GM12878 (cell line): Measurements from ENCODE around the gene RASAL3. TPM values are rescaled to one million over a fixed set of nuclear protein-coding genes. Genes with fewer than 3 reads are reported as not detected.
A peak's percentile ranks its signal among the peaks of the same experiment; 100 is the strongest.

Source experiments
- ATAC-seq: fragments of 200-7000 bp; cut with Tn5 transposase; 3 replicates; pipeline ENCODE4 v1.9.1; 2020; ENCODE audit warnings: mild to moderate bottlenecking, moderate library complexity
- BruUV-seq: library from RNA; stranded (reverse); fragments of 400-500 nt; replicated peaks from 2 replicates; lab custom pipeline; 2021; lab: Mats Ljungman, UMichigan
- CTCF ChIA-PET: fragments of 300-600 bp; sonication (Branson Sonifier 250); formaldehyde crosslinking; extraction: SDS; loops from one replicate; lab custom pipeline; 2021; ENCODE audit warnings: inconsistent platforms; lab: Yijun Ruan, JAX
- POLR2A ChIA-PET: fragments of 350-600 bp; formaldehyde crosslinking; extraction: SDS; loops from one replicate; lab custom pipeline; 2021; ENCODE audit warnings: inconsistent platforms; lab: Charles Lee
- RAD21 ChIA-PET: fragments of 300-600 bp; sonication (Branson Sonifier 250); formaldehyde crosslinking; loops from one replicate; lab custom pipeline; 2023; ENCODE audit warnings: antibody characterized with exemption; ENCODE audit not compliant: unreplicated experiment; lab: Charles Lee
- SMC1A ChIA-PET: fragments of 300-600 bp; sonication (Branson Sonifier 250); formaldehyde crosslinking; loops from one replicate; lab custom pipeline; 2023; ENCODE audit not compliant: unreplicated experiment, uncharacterized antibody; lab: Charles Lee
- DNase-seq: peaks from one replicate; pipeline ENCODE4 v3.0.0-alpha.2; 2011; ENCODE audit warnings: low read depth, low spot score
- FAIRE-seq: peaks from 3 replicates; lab custom pipeline; 2011; peaks lifted over from hg19 to GRCh38; lab: Jason Lieb, UNC
- H2AFZ ChIP-seq: 2 replicates; pipeline ENCODE4 v1.6.0; 2011; ENCODE audit warnings: low read depth, low read length, control low read depth; ENCODE audit not compliant: control insufficient read depth
- H3K27ac ChIP-seq: 2 replicates; pipeline ENCODE4 v1.5.1; 2011; ENCODE audit warnings: control low read depth; ENCODE audit not compliant: control insufficient read depth, insufficient read depth
- H3K27me3 ChIP-seq, 2 experiments: replicated peaks in 1 of 2; 2 replicates each; pipeline versions ENCODE4 v1.6.0 to v1.6.1; 2011; ENCODE audit warnings: low read length in 1 of 2; ENCODE audit not compliant: control insufficient read depth in 2 of 2, insufficient read depth in 2 of 2
- H3K36me3 ChIP-seq, 2 experiments: 2 replicates each; pipeline ENCODE4 v1.5.1; 2011; ENCODE audit warnings: low read length in 1 of 2; ENCODE audit not compliant: control insufficient read depth in 2 of 2, insufficient read depth in 2 of 2
- H3K4me1 ChIP-seq: 2 replicates; pipeline ENCODE4 v1.6.1; 2011; ENCODE audit warnings: mild to moderate bottlenecking, low read length, moderate library complexity, mixed read lengths; ENCODE audit not compliant: control insufficient read depth, insufficient read depth
- H3K4me2 ChIP-seq: 2 replicates; pipeline ENCODE4 v1.6.0; 2011; ENCODE audit warnings: control low read depth; ENCODE audit not compliant: control insufficient read depth, insufficient read depth
- H3K4me3 ChIP-seq: fragments of 200-600 bp; sonication (generic); 2 replicates; pipeline ENCODE4 v1.5.1; 2016
- H3K79me2 ChIP-seq: 2 replicates; pipeline ENCODE4 v1.6.0; 2011; ENCODE audit warnings: low read length; ENCODE audit not compliant: control insufficient read depth, insufficient read depth
- H3K9ac ChIP-seq: 2 replicates; pipeline ENCODE4 v1.8.0; 2011; ENCODE audit warnings: low read length, control low read depth, mixed read lengths; ENCODE audit not compliant: control insufficient read depth, insufficient read depth
- H3K9me3 ChIP-seq: replicated peaks from 3 replicates; pipeline ENCODE4 v1.5.1; 2011; ENCODE audit warnings: mild to moderate bottlenecking, low read length; ENCODE audit not compliant: control insufficient read depth, insufficient read depth
- H4K20me1 ChIP-seq: 2 replicates; pipeline ENCODE4 v1.6.0; 2011; ENCODE audit not compliant: control insufficient read depth, insufficient read depth
- CHD4 ChIP-seq: fragments of 200-600 bp; sonication (generic); IDR thresholded peaks from 2 replicates; pipeline ENCODE4 v1.6.1; 2016; ENCODE audit warnings: mild to moderate bottlenecking
- ESRRA ChIP-seq: IDR thresholded peaks from 2 replicates; pipeline ENCODE4 v1.6.1; 2012; ENCODE audit warnings: mild to moderate bottlenecking, low read length, improper control_type of control experiment
- HCFC1 ChIP-seq: fragments of 150-350 bp; IDR thresholded peaks from 2 replicates; pipeline ENCODE4 v1.6.1; 2014; ENCODE audit warnings: low read length
- IRF4 ChIP-seq: IDR thresholded peaks from 2 replicates; pipeline ENCODE4 v1.6.1; 2011; ENCODE audit warnings: low read depth, low read length
- JUND ChIP-seq: IDR thresholded peaks from 2 replicates; pipeline ENCODE4 v1.6.1; 2012; ENCODE audit warnings: low read depth, mild to moderate bottlenecking, low read length, improper control_type of control experiment, moderate library complexity
- KLF5 ChIP-seq: fragments of 450-650 bp; IDR thresholded peaks from 2 replicates; pipeline ENCODE4 v1.6.1; 2014; ENCODE audit warnings: mild to moderate bottlenecking; ENCODE audit not compliant: partially characterized antibody
- NFYA ChIP-seq: IDR thresholded peaks from 2 replicates; pipeline ENCODE4 v1.6.1; 2011; ENCODE audit warnings: low read depth, mild to moderate bottlenecking, low read length, improper control_type of control experiment, borderline replicate concordance
- POLR2A ChIP-seq: IDR thresholded peaks from 2 replicates; pipeline ENCODE4 v1.6.1; 2011; ENCODE audit warnings: low read depth, mild to moderate bottlenecking, low read length
- SIX5 ChIP-seq: IDR thresholded peaks from 2 replicates; pipeline ENCODE4 v1.6.1; 2011; ENCODE audit warnings: mild to moderate bottlenecking, low read depth, low read length, moderate library complexity; ENCODE audit not compliant: severe bottlenecking
- YY1 ChIP-seq: IDR thresholded peaks from 2 replicates; pipeline ENCODE4 v1.6.1; 2011; ENCODE audit warnings: low read depth, mild to moderate bottlenecking, low read length
- WGBS: methylation state at CpG from one replicate; pipeline ENCODE4 v1.1.6; 2016; ENCODE audit warnings: low lambda C conversion rate; ENCODE audit not compliant: insufficient replicate concordance, insufficient coverage; ENCODE audit errors: missing lambda C conversion rate; 5-methylcytosine and 5-hydroxymethylcytosine counted together
- in situ Hi-C: fragments of 300-500 bp; cut with MboI; formaldehyde crosslinking; loops from 9 replicates; pipeline ENCODE4 v1.14.3; 2018; ENCODE audit warnings: mixed read lengths
- intact Hi-C: fragments of 100-400 bp; cut with micrococcal nuclease; formaldehyde crosslinking; loops from one replicate; pipeline ENCODE4 v1.14.2; 2022; ENCODE audit not compliant: unreplicated experiment
- polyA plus RNA-seq, 11 experiments: library from polyadenylated mRNA; depleted of rRNA in 4 of 11; unstranded in 6 of 11; stranded (reverse) in 5 of 11; fragments of >200 nt; fragmentation: Nextera tagmentation in 4 of 11; fragmentation: Illumina TruSeq in 1 of 11; extraction: Ambion mirVana in 4 of 11; extraction: Trizol in 1 of 11; gene quantifications; 1 replicate in 1 of 11; 2 replicates in 10 of 11; pipeline versions ENCODE4 v1.2.1 to v1.2.3, GENCODE V29; 2011 to 2016; ENCODE audit warnings: inconsistent platforms in 2 of 11, missing spikeins in 2 of 11, low read depth in 1 of 11
- total RNA-seq, 4 experiments: library from RNA; depleted of rRNA in 3 of 4; stranded (reverse); fragments of >200 nt in 3 of 4; fragmentation: Illumina TruSeq in 1 of 4; extraction: Trizol in 1 of 4; gene quantifications; 2 replicates each; pipeline versions ENCODE4 v1.2.1 to v1.2.3, GENCODE V29; 2013 to 2021

Gene RASAL3
- total and polyA plus RNA-seq, 10 of the 15 experiments (the other 5 are each of a cell fraction or from before 2014, with no cell fraction given) = 1.7 to 81.3 (median 23.2) TPM

DNA sequence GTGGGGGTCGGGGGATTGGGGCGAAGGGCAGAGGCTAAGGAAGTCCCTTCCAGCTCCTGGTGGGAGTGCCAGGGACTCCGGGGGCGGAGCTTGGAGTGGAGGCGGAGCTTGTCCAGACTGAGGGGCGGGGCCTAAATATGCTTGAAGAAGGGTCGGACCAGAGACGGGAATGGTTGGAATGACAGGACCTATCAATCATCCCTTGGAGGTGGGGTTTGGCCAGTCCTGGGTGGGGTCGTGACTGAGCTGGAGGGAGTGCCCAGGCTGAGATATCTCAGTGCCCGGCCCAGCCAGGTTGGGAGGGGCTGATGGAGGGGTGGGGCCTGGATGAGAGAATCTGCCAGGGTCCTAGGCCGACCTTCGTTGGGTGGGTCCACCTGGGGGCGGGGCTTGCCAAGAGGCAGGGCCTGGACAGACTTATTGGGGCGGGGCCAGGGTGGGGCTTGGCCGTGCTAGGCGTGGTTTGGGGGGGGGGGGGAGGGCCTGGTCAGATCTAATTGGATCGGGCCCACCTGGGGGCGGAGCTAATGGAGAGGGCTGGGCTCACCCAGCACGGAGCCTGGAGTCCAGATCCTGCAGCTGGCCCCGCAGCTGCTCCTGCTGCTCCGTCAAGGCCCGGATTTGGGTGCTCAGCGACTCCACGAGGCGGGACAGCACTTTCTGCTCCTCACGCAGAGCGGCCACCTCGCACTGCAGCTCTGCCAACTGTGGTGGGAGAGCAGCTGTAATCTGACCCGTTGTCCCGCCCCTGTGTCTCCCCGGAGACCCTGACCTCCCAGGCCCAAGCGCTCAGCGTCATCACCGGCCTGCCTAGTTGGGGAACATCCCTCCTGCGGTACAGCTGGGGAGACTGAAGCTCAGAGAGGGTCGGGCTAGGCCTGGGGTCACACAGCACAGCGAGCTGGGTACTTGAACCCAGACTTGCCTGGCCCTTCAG, 12.0 kb downstream of the RASAL3 start:
- H2AFZ ChIP-seq = no peak overlapping the region
- ChIA-PET POLR2A (interaction anchor here (0.6 to 1.2 kb wide), 2 partner anchors 11 to 25 kb away, joined by 3 to 6 read pairs; no protein-coding TSS in a partner anchor), SMC1A (interaction anchor here (0.9 kb wide), 1 partner anchor 33 kb away, joined by 3 read pairs; no protein-coding TSS in a partner anchor), RAD21 (no interaction called here), CTCF (no interaction called here)
- ATAC-seq = peak; percentile 11
- FAIRE-seq = no peak
- no peak overlapping the region for H3K27ac ChIP-seq
- no peak overlapping the region for H3K9ac ChIP-seq
- in situ Hi-C loops (no loop called here), intact Hi-C loops (no loop called here)
- no TSS peak for BruUV-seq
- 0 out of 2 replicates have a peak, but pooled peaks have one; percentile 11 for TF ChIP-seq POLR2A
- TF ChIP-seq IRF4 = no peak
- no peak for TF ChIP-seq ESRRA
- TF ChIP-seq KLF5 = no peak
- TF ChIP-seq YY1 = no peak
- TF ChIP-seq NFYA = no peak
- H3K4me3 ChIP-seq = no peak overlapping the region
- no peak for DNase-seq
- no peaks in the 10 kb centered on the region for H4K20me1 ChIP-seq
- H3K4me2 ChIP-seq = no peak overlapping the region
- WGBS = 88% methylated on average over 27 of the region's 37 CpGs
- H3K79me2 ChIP-seq = no peaks in the 10 kb centered on the region
- H3K27me3 ChIP-seq = no peaks in the 10 kb centered on the region
- H3K4me1 ChIP-seq = peaks cover 7% of the 10 kb centered on the region
- peaks cover 15% of the 10 kb centered on the region in 2 experiments for H3K36me3 ChIP-seq
- no peaks in the 10 kb centered on the region for H3K9me3 ChIP-seq

- 89% methylated on average over 1 of the region's 1 CpG for WGBS
- no peak overlapping the region for H3K27ac ChIP-seq
These were observed 13.8 kb downstream of the RASAL3 start for GRCh38 chr19:15450528-15450890.

More at GRCh38 chr19:15450528-15450890, 13.8 kb downstream of the RASAL3 start:
- ATAC-seq (no peak), FAIRE-seq (no peak), DNase-seq (no peak)
- Histone ChIP-seq H3K9ac (no peak overlapping the region), H2AFZ (no peak overlapping the region), H3K9me3 (no peaks in the 10 kb centered on the region), H3K4me1 (peaks cover 7% of the 10 kb centered on the region), H3K79me2 (no peaks in the 10 kb centered on the region), H3K4me2 (no peak overlapping the region), H3K27me3 (no peaks in the 10 kb centered on the region), H3K36me3 (peaks cover 12 to 13% of the 10 kb centered on the region in 2 experiments), H3K4me3 (no peak overlapping the region), H4K20me1 (no peaks in the 10 kb centered on the region)
- POLR2A ChIA-PET = interaction anchor here (1.0 kb wide), 1 partner anchor 14 kb away, joined by 3 read pairs; the partner anchor contains the start of gene RASAL3
- RAD21 ChIA-PET = interaction anchor here (0.8 kb wide), 1 partner anchor 13 kb away, joined by 6 read pairs; no protein-coding TSS in a partner anchor
- SMC1A ChIA-PET = no interaction called here
- TF ChIP-seq JUND = no peak
- no peak for TF ChIP-seq SIX5
- no peak for TF ChIP-seq HCFC1
- TF ChIP-seq CHD4 = no peak
- CTCF ChIA-PET = interaction anchor here (1.0 kb wide), 1 partner anchor 17 kb away, joined by 3 read pairs; no protein-coding TSS in a partner anchor
- intact Hi-C loops = no loop called here
- no TSS peak for BruUV-seq
- in situ Hi-C loops = no loop called here
